Activated T-cell treated with anti-CD3 and anti-CD28 coated beads, Interleukin-2, amount 50 U/mL, for 1 hour (primary cell): ENCODE data around the gene RECQL.
"Not testable (repeated sequence)": the region's sequence is repeated elsewhere in the genome, so short reads cannot be mapped to it uniquely, and the experiment has no call there.

Experiments
- DNase-seq: peaks from one replicate; pipeline ENCODE4 v3.0.0-alpha.2; 2020

The RECQL gene

DNA sequence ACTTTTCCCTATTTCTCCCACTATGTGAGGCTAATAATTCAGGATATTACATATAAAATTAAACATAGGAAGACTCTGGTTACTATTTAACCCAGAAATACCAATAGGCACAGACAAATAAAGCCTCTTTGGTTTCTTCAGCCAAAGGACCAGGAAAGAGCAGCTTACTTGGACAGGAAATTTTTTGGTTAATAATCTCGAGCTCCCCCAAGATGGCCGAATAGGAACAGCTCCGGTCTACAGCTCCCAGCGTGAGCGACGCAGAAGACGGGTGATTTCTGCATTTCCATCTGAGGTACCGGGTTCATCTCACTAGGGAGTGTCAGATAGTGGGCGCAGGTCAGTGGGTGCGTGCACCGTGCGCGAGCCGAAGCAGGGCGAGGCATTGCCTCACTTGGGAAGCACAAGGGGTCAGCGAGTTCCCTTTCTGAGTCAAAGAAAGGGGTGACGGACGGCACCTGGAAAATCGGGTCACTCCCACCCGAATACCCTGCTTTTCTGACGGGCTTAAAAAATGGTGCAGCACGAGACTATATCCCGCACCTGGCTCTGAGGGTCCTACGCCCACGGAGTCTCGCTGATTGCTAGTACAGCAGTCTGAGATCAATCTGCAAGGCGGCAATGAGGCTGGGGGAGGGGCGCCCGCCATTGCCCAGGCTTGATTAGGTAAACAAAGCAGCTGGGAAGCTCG, 82.3 kb downstream of the RECQL start:
- not testable (repeated sequence) for DNase-seq
